Suppressor macrophage treated with lipopolysaccharide for 1 hour (primary cell): ENCODE results near the gene ASB3.
"Not testable (repeated sequence)": the region's sequence is repeated elsewhere in the genome, so short reads cannot be mapped to it uniquely, and the experiment has no call there.

Experiments used
- DNase-seq, 3 donors: peaks; one replicate each; pipeline ENCODE4 v3.0.0-alpha.2; 2020 to 2022

Gene ASB3

GRCh38 chr2:53786705-53787613 is at the start of gene ASB3, which contains the start of gene ERLEC1:
TSS of gene ASB3 (minus strand) at chr2:53786953. CDS start at chr2:53765572, 21,381 bp downstream.
TSS of gene ERLEC1 (plus strand) at chr2:53787044. CDS start at chr2:53787211, 167 bp downstream.
- peak; percentile 78 to 91 (median 81) for DNase-seq

GRCh38 chr2:53829980-53830290 is 43.2 kb upstream of the ASB3 start:
- not testable (repeated sequence) for DNase-seq

GRCh38 chr2:53829273-53829979 is 42.7 kb upstream of the ASB3 start:
- no peak for DNase-seq

GRCh38 chr2:53828331-53828730 is 41.6 kb upstream of the ASB3 start:
- DNase-seq: no peak

GRCh38 chr2:53827398-53828175 is 40.8 kb upstream of the ASB3 start:
- DNase-seq: no peak

GRCh38 chr2:53826587-53827397 is 40.0 kb upstream of the ASB3 start:
- no peak for DNase-seq

GRCh38 chr2:53826030-53826410 is 39.3 kb upstream of the ASB3 start:
- no peak for DNase-seq

GRCh38 chr2:53823639-53824038 is 36.9 kb upstream of the ASB3 start:
- DNase-seq: peak in 2 of 3 donors; percentile 2 to 3

- DNase-seq: no peak
These were observed 35.1 kb upstream of the ASB3 start for GRCh38 chr2:53821810-53822209.

GRCh38 chr2:53820711-53821110 is 34.0 kb upstream of the ASB3 start:
- no peak for DNase-seq

- DNase-seq: no peak
These were observed 33.3 kb upstream of the ASB3 start for GRCh38 chr2:53820048-53820447.

GRCh38 chr2:53819634-53820033 is 32.9 kb upstream of the ASB3 start:
- no peak for DNase-seq

- DNase-seq: no peak
These were observed 32.2 kb upstream of the ASB3 start for GRCh38 chr2:53818854-53819435.

- no peak for DNase-seq
These were observed 26.4 kb upstream of the ASB3 start for GRCh38 chr2:53813151-53813550.

GRCh38 chr2:53811601-53812000 is 24.8 kb upstream of the ASB3 start:
- no peak for DNase-seq

- DNase-seq: peak in 1 of 3 donors; percentile 13
These were observed 15.9 kb upstream of the ASB3 start for GRCh38 chr2:53802617-53803151.

- no peak for DNase-seq
These were observed 14.8 kb upstream of the ASB3 start for GRCh38 chr2:53801547-53801946.

GRCh38 chr2:53793821-53794220 is 7.1 kb upstream of the ASB3 start:
- no peak for DNase-seq

GRCh38 chr2:53793261-53793660 is 6.5 kb upstream of the ASB3 start:
- no peak for DNase-seq

GRCh38 chr2:53787614-53788289 is 999 bp upstream of the ASB3 start:
- peak; percentile 55 to 70 (median 59) for DNase-seq

GRCh38 chr2:53786352-53786704 is 425 bp downstream of the ASB3 start:
- peak; percentile 21 to 30 (median 24) for DNase-seq
